Right renal pelvis (tissue), 4 donors: ENCODE results near the gene NRXN2. TPM values are rescaled to one million over a fixed set of nuclear protein-coding genes. Genes with fewer than 3 reads are reported as not detected.

Experiments used
- DNase-seq, 4 donors: peaks; one replicate each; pipeline ENCODE4 v3.0.0-alpha.2; 2013; ENCODE audit warnings: low read depth in 4 of 4, low spot score in 3 of 4, missing footprints in 1 of 4
- polyA plus RNA-seq, 4 donors: library from polyadenylated mRNA; unstranded; fragments of 120-200 nt; gene quantifications; one replicate each; pipeline ENCODE4 v1.2.1, GENCODE V29; 2013; ENCODE audit not compliant: insufficient read length in 4 of 4

The NRXN2 gene
- polyA plus RNA-seq, 4 donors, result 15.5 to 27.8 (median 17.0) TPM

GRCh38 chr11:64641596-64642417 is 81.2 kb downstream of the NRXN2 start:
- no peak for DNase-seq

GRCh38 chr11:64639885-64640284 is 83.1 kb downstream of the NRXN2 start:
- DNase-seq, result no peak

- no peak for DNase-seq
Measured at GRCh38 chr11:64638829-64639228, 84.2 kb downstream of the NRXN2 start.

- DNase-seq, result no peak
Measured at GRCh38 chr11:64638018-64638665, 84.9 kb downstream of the NRXN2 start.

GRCh38 chr11:64637334-64638017 is 85.5 kb downstream of the NRXN2 start:
- DNase-seq, result no peak

GRCh38 chr11:64633555-64634159 is 89.3 kb downstream of the NRXN2 start:
- DNase-seq, result no peak

- DNase-seq, result no peak
Measured at GRCh38 chr11:64632654-64633053, 90.3 kb downstream of the NRXN2 start.

GRCh38 chr11:64632237-64632636 is 90.8 kb downstream of the NRXN2 start:
- DNase-seq, result no peak

- DNase-seq, result no peak
Measured at GRCh38 chr11:64631675-64632074, 91.3 kb downstream of the NRXN2 start.

- DNase-seq, result no peak
Measured at GRCh38 chr11:64629796-64630562, 93.0 kb downstream of the NRXN2 start.

- no peak for DNase-seq
Measured at GRCh38 chr11:64629103-64629502, 93.9 kb downstream of the NRXN2 start.

- DNase-seq, result no peak
Measured at GRCh38 chr11:64628596-64628995, 94.4 kb downstream of the NRXN2 start.

- DNase-seq, result no peak
Measured at GRCh38 chr11:64627371-64627770, 95.6 kb downstream of the NRXN2 start.

GRCh38 chr11:64626637-64627036 is 96.4 kb downstream of the NRXN2 start:
- no peak for DNase-seq

GRCh38 chr11:64624883-64625481 is 98.0 kb downstream of the NRXN2 start:
- DNase-seq, result no peak

- DNase-seq, result no peak
Measured at GRCh38 chr11:64622681-64623080, 100.3 kb downstream of the NRXN2 start.

GRCh38 chr11:64621283-64622019 is 101.5 kb downstream of the NRXN2 start:
- DNase-seq, result no peak

- peak in 3 of 4 donors; percentile 63 to 74 (median 74) for DNase-seq
Measured at GRCh38 chr11:64620381-64620971, 102.5 kb downstream of the NRXN2 start.
